ENCODE measurements around the gene UBE2Z. TPM values are rescaled to one million over a fixed set of nuclear protein-coding genes. Genes with fewer than 3 reads are reported as not detected.

The UBE2Z gene
- total RNA-seq, 6 donors from 2014 or later = 38.6 to 79.6 (median 60.7) TPM

- no peak for DNase-seq
- peak overlapping the region in 3 of 4 donors; percentile 5 to 55 (median 55) for H3K27ac ChIP-seq
- no peak for ATAC-seq (ENCODE audit: low FRiP score in 2 of 2)
- no peaks in the 10 kb centered on the region for H3K36me3 ChIP-seq
- H3K4me3 ChIP-seq = no peak overlapping the region
- no peaks in the 10 kb centered on the region for H3K9me3 ChIP-seq
- H3K27me3 ChIP-seq = no peaks in the 10 kb centered on the region
- WGBS, 2 donors = 51 to 58% methylated on average over 5 of the region's 5 CpGs
- peaks cover 27 to 32% (median 29%) of the 10 kb centered on the region in 4 donors for H3K4me1 ChIP-seq
- no peak for TF ChIP-seq POLR2A (IDR thresholded peaks at IDR 0.05)
Observed at GRCh38 chr17:48873696-48874443, 34.3 kb upstream of the UBE2Z start.

GRCh38 chr17:48878920-48879898, 29.0 kb upstream of the UBE2Z start:
- no peaks in the 10 kb centered on the region for H3K36me3 ChIP-seq
- peaks cover 0 to 8% (median 5%) of the 10 kb centered on the region in 4 donors for H3K4me1 ChIP-seq
- no peak overlapping the region for H3K27ac ChIP-seq
- H3K9me3 ChIP-seq = no peaks in the 10 kb centered on the region
- DNase-seq = peak in 1 of 2 donors; percentile 53
- no peaks in the 10 kb centered on the region for H3K27me3 ChIP-seq
- H3K4me3 ChIP-seq = no peak overlapping the region
- WGBS, 2 donors = 24% methylated on average over 12 of the region's 12 CpGs
- TF ChIP-seq CTCF (IDR thresholded peaks at IDR 0.05) = peak; percentile 80 to 95 (median 90)
- no peak for TF ChIP-seq POLR2A (IDR thresholded peaks at IDR 0.05)
- TF ChIP-seq POLR2AphosphoS5 (IDR thresholded peaks at IDR 0.05) = no peak
- ATAC-seq (ENCODE audit: low FRiP score in 2 of 2) = peak; percentile 89 to 92

GRCh38 chr17:48882272-48882671, 25.9 kb upstream of the UBE2Z start:
- peaks cover 6 to 13% (median 10%) of the 10 kb centered on the region in 4 donors for H3K4me1 ChIP-seq
- no peak overlapping the region for H3K27ac ChIP-seq
- ATAC-seq (ENCODE audit: low FRiP score in 2 of 2) (no peak), DNase-seq (no peak)
- WGBS, 2 donors = 92 to 95% methylated on average over 2 of the region's 2 CpGs
- no peaks in the 10 kb centered on the region for H3K27me3 ChIP-seq
- H3K4me3 ChIP-seq = no peak overlapping the region
- H3K36me3 ChIP-seq = no peaks in the 10 kb centered on the region
- H3K9me3 ChIP-seq = no peaks in the 10 kb centered on the region
- TF ChIP-seq CTCF (IDR thresholded peaks at IDR 0.05) (no peak), POLR2AphosphoS5 (IDR thresholded peaks at IDR 0.05) (no peak), EP300 (IDR thresholded peaks at IDR 0.05) (no peak), POLR2A (IDR thresholded peaks at IDR 0.05) (no peak)

- 56 to 62% methylated on average over 10 of the region's 10 CpGs for WGBS, 2 donors
- H3K36me3 ChIP-seq = no peaks in the 10 kb centered on the region
- H3K4me3 ChIP-seq = no peak overlapping the region
- H3K9me3 ChIP-seq = no peaks in the 10 kb centered on the region
- no peak for DNase-seq
- H3K27ac ChIP-seq = no peak overlapping the region
- no peak for ATAC-seq (ENCODE audit: low FRiP score in 2 of 2)
- no peaks in the 10 kb centered on the region for H3K27me3 ChIP-seq
- peaks cover 3 to 13% (median 9%) of the 10 kb centered on the region in 4 donors for H3K4me1 ChIP-seq
- no peak for TF ChIP-seq POLR2A (IDR thresholded peaks at IDR 0.05)
- TF ChIP-seq POLR2AphosphoS5 (IDR thresholded peaks at IDR 0.05) = no peak
- TF ChIP-seq CTCF (IDR thresholded peaks at IDR 0.05) = no peak
- no peak for TF ChIP-seq EP300 (IDR thresholded peaks at IDR 0.05)
Observed at GRCh38 chr17:48883171-48883570, 25.0 kb upstream of the UBE2Z start.

- Histone ChIP-seq H3K4me1 (peaks cover 15 to 23% (median 17%) of the 10 kb centered on the region in 4 donors), H3K27ac (no peak overlapping the region), H3K9me3 (no peaks in the 10 kb centered on the region), H3K27me3 (no peaks in the 10 kb centered on the region), H3K4me3 (no peak overlapping the region), H3K36me3 (peaks cover 0 to 5% (median 2%) of the 10 kb centered on the region in 4 donors)
- WGBS, 2 donors = 92 to 94% methylated on average over 2 of the region's 2 CpGs
- TF ChIP-seq CTCF (IDR thresholded peaks at IDR 0.05) (no peak), EP300 (IDR thresholded peaks at IDR 0.05) (no peak), POLR2AphosphoS5 (IDR thresholded peaks at IDR 0.05) (no peak), POLR2A (IDR thresholded peaks at IDR 0.05) (no peak)
- ATAC-seq (ENCODE audit: low FRiP score in 2 of 2) = no peak
- DNase-seq = no peak
Observed at GRCh38 chr17:48890086-48890485, 18.1 kb upstream of the UBE2Z start.
